ENCODE measurements around the gene DCDC1. TPM values are rescaled to one million over a fixed set of nuclear protein-coding genes. Genes with fewer than 3 reads are reported as not detected.

DCDC1 gene
- total RNA-seq, 1 experiment from 2014 or later, result 1.5 TPM

DNA sequence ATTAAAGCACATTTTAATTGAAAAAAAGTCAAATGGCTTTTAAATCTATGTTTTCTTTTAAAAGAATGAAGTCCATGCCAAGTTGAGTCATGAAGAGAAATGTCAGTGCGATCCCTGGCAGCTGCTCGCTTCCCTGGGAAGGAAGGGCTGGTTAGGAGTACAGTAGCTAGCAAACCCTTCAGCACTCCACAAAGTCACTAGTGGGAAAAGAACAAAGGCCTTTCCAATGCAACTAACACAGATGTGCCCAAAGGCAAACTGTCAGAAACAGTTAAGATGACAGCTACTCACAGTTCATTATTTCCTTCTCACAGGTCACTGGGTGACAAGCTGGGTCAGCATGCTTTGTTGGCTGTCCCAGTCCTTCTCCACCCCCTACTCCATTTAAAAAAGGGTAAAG, 308.7 kb downstream of the DCDC1 start:
- ChIA-PET POLR2A (no interaction called here), CTCF (no interaction called here), RAD21 (ENCODE audit: low non-redundant PET in 1 of 2, low total read pairs in 2 of 2, uncharacterized antibody in 2 of 2, unreplicated experiment in 2 of 2) (no interaction called here)
- no peaks in the 10 kb centered on the region; the same call in 1 of the 2 replicates for H4K20me1 ChIP-seq (ENCODE audit: insufficient read depth)
- H3K9me3 ChIP-seq (ENCODE audit: control insufficient read depth in 1 of 2, insufficient read depth in 1 of 2, low read depth in 1 of 2, low read length in 2 of 2), result no peaks in the 10 kb centered on the region
- TF ChIP-seq JUND (IDR thresholded peaks at IDR 0.05) (no peak), EGR1 (IDR thresholded peaks at IDR 0.05; ENCODE audit: low read depth) (no peak), CEBPB (IDR thresholded peaks at IDR 0.05; ENCODE audit: low read depth) (no peak), EZH2phosphoT487 (IDR thresholded peaks at IDR 0.05; ENCODE audit: borderline replicate concordance) (no peak), SIN3A (IDR thresholded peaks at IDR 0.05; ENCODE audit: low read depth) (no peak), FOSL1 (IDR thresholded peaks at IDR 0.05; ENCODE audit: low read depth) (no peak), EZH2 (IDR thresholded peaks at IDR 0.05) (no peak), ELF1 (IDR thresholded peaks at IDR 0.05; ENCODE audit: borderline replicate concordance, low read depth) (no peak), POLR2A (IDR thresholded peaks at IDR 0.05; ENCODE audit: borderline replicate concordance, extremely low read depth, insufficient read depth, insufficient read length) (no peak)
- TF ChIP-seq, protein P1, sequence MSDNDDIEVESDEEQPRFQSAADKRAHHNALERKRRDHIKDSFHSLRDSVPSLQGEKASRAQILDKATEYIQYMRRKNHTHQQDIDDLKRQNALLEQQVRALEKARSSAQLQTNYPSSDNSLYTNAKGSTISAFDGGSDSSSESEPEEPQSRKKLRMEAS (IDR thresholded peaks at IDR 0.05), result no peak
- TF ChIP-seq, protein P2, sequence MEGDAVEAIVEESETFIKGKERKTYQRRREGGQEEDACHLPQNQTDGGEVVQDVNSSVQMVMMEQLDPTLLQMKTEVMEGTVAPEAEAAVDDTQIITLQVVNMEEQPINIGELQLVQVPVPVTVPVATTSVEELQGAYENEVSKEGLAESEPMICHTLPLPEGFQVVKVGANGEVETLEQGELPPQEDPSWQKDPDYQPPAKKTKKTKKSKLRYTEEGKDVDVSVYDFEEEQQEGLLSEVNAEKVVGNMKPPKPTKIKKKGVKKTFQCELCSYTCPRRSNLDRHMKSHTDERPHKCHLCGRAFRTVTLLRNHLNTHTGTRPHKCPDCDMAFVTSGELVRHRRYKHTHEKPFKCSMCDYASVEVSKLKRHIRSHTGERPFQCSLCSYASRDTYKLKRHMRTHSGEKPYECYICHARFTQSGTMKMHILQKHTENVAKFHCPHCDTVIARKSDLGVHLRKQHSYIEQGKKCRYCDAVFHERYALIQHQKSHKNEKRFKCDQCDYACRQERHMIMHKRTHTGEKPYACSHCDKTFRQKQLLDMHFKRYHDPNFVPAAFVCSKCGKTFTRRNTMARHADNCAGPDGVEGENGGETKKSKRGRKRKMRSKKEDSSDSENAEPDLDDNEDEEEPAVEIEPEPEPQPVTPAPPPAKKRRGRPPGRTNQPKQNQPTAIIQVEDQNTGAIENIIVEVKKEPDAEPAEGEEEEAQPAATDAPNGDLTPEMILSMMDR (IDR thresholded peaks at IDR 0.05 in 2 of 3, conservative IDR thresholded peaks at IDR 0.05 in 1 of 3; ENCODE audit: borderline replicate concordance in 1 of 3, insufficient read depth in 1 of 3, low read depth in 2 of 3, low read length in 2 of 3), result no peak
- TF ChIP-seq, protein P3, sequence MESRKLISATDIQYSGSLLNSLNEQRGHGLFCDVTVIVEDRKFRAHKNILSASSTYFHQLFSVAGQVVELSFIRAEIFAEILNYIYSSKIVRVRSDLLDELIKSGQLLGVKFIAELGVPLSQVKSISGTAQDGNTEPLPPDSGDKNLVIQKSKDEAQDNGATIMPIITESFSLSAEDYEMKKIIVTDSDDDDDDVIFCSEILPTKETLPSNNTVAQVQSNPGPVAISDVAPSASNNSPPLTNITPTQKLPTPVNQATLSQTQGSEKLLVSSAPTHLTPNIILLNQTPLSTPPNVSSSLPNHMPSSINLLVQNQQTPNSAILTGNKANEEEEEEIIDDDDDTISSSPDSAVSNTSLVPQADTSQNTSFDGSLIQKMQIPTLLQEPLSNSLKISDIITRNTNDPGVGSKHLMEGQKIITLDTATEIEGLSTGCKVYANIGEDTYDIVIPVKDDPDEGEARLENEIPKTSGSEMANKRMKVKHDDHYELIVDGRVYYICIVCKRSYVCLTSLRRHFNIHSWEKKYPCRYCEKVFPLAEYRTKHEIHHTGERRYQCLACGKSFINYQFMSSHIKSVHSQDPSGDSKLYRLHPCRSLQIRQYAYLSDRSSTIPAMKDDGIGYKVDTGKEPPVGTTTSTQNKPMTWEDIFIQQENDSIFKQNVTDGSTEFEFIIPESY (IDR thresholded peaks at IDR 0.05; ENCODE audit: extremely low read depth, insufficient replicate concordance, low read length), result no peak
- DNase-seq (ENCODE audit: low read depth, low spot score) (no peak), ATAC-seq (no peak)
- H3K9me2 ChIP-seq (ENCODE audit: insufficient read depth), result no peaks in the 10 kb centered on the region
- intact Hi-C loops (cut with micrococcal nuclease), result no loop called here
- H3K4me2 ChIP-seq (ENCODE audit: low read length), result no peak overlapping the region
- H2AFZ ChIP-seq (ENCODE audit: low read depth, low read length, poor library complexity, severe bottlenecking), result no peak overlapping the region
- no peak overlapping the region for H3K4me3 ChIP-seq (replicated peaks in 1 of 2; ENCODE audit: low read depth in 1 of 2, low read length in 2 of 2)
- H3K27ac ChIP-seq (ENCODE audit: low read depth, low read length), result no peak overlapping the region
- H3K27me3 ChIP-seq (ENCODE audit: insufficient read depth, low read length), result no peaks in the 10 kb centered on the region
- no peaks in the 10 kb centered on the region for H3K4me1 ChIP-seq (ENCODE audit: control insufficient read depth in 1 of 2, insufficient read depth in 2 of 2, low read length in 2 of 2)
- no peaks in the 10 kb centered on the region for H3K36me3 ChIP-seq (ENCODE audit: control insufficient read depth in 1 of 2, insufficient read depth in 2 of 2, low read length in 2 of 2)
- BruUV-seq (replicated peaks), result no TSS peak
- H3K79me2 ChIP-seq (ENCODE audit: insufficient read depth, low read length), result no peaks in the 10 kb centered on the region
- no peak overlapping the region for H3K9ac ChIP-seq (ENCODE audit: low read length)

Measured in HCT116 (cell line).